Activated CD4-positive, alpha-beta T cell treated with anti-CD3 and anti-CD28 coated beads for 36 hours (primary cell): ENCODE measurements around the gene XRN1. TPM values are rescaled to one million over a fixed set of nuclear protein-coding genes. Genes with fewer than 3 reads are reported as not detected.
"Not testable (repeated sequence)": the region's sequence is repeated elsewhere in the genome, so short reads cannot be mapped to it uniquely, and the experiment has no call there.

ENCODE experiments used
- ATAC-seq: fragments of 200-7000 bp; cut with Tn5 transposase; one replicate; pipeline ENCODE4 v1.10.0; 2021; ENCODE audit warnings: mild to moderate bottlenecking, moderate library complexity
- CTCF ChIA-PET: fragments of 350-600 bp; sonication (Branson Sonifier 250); formaldehyde crosslinking; loops from one replicate; lab custom pipeline; 2021; ENCODE audit warnings: antibody characterized with exemption; lab: Charles Lee
- POLR2A ChIA-PET: fragments of 350-600 bp; sonication (Branson Sonifier 250); formaldehyde crosslinking; loops from one replicate; lab custom pipeline; 2021; ENCODE audit warnings: antibody characterized with exemption, inconsistent platforms; lab: Charles Lee
- DNase-seq: peaks from one replicate; pipeline ENCODE4 v3.0.0-alpha.2; 2020
- H3K27ac Mint-ChIP-seq: one replicate; pipeline ENCODE4 v1.8.0; 2021; ENCODE audit warnings: mixed read lengths
- H3K27me3 Mint-ChIP-seq: one replicate; pipeline ENCODE4 v1.8.0; 2021; ENCODE audit warnings: mixed read lengths
- H3K36me3 Mint-ChIP-seq: one replicate; pipeline ENCODE4 v1.8.0; 2021; ENCODE audit warnings: low read depth, mixed read lengths
- H3K4me1 Mint-ChIP-seq: one replicate; pipeline ENCODE4 v1.8.0; 2021; ENCODE audit warnings: mixed read lengths
- H3K4me3 Mint-ChIP-seq: one replicate; pipeline ENCODE4 v1.8.0; 2021; ENCODE audit warnings: mild to moderate bottlenecking, moderate library complexity, mixed read lengths
- H3K9me3 Mint-ChIP-seq: one replicate; pipeline ENCODE4 v1.8.0; 2021; ENCODE audit warnings: low read depth, mixed read lengths
- intact Hi-C, 2 experiments: fragments of 100-400 bp; cut with DNase I in 1 of 2; cut with micrococcal nuclease in 1 of 2; formaldehyde crosslinking; loops; one replicate each; pipeline versions ENCODE4 v1.14.2 to v1.15.1; 2022 to 2024; cut with DNase I, micrococcal nuclease
- total RNA-seq, 2 experiments: library from RNA; stranded (reverse); gene quantifications; one replicate each; pipeline ENCODE4 v1.2.3, GENCODE V29; 2021

XRN1 gene
- total RNA-seq, 2 experiments from 2014 or later = 54.2 to 117 TPM

DNA sequence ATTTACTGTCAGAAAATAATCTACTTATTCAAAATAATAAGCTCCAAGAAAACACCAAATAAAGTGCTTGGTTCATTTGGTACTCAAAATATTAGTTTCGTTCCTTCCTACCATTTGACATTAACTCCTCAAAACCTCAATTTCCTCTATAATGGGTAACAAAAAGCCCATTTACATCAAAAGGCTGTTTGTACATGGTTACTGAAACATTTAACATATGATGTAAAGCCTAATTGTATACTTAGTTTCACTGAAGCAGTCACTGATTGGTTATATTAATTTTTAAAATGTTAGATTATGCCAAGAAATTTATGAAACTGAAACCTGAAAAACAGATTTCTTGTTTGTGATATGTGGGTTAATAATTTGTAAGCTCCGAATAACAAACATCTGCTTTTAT lies 14.7 kb downstream of the XRN1 start:
- H3K27ac Mint-ChIP-seq = no peak overlapping the region
- DNase-seq = no peak
- H3K36me3 Mint-ChIP-seq = peaks cover 40% of the 10 kb centered on the region
- no peaks in the 10 kb centered on the region for H3K27me3 Mint-ChIP-seq
- no peak for ATAC-seq
- no peaks in the 10 kb centered on the region for H3K9me3 Mint-ChIP-seq
- ChIA-PET POLR2A (no interaction called here), CTCF (no interaction called here)
- H3K4me1 Mint-ChIP-seq = peaks cover 37% of the 10 kb centered on the region
- H3K4me3 Mint-ChIP-seq = no peak overlapping the region
- intact Hi-C loops = no loop called here

DNA sequence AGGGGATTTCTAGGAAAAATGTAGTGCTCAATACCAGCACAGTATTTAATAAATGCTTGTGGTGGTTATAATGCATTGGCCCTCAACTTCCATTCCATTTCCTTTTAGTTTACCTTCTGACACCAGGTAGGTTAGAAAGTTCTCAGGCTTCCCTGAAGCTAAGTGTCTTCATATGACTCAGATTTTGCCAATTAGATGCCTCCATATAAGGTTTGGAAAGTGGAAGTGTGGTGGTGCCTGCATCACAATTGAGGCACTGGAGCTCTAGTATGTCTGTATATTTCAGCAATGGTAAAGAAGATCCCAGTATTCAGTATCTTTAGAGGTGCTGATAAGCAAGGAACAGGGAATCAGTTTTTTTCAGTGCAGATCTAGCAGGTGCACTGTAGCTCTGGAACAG lies 18.3 kb downstream of the XRN1 start:
- intact Hi-C loops = no loop called here
- no peak for DNase-seq
- no peak overlapping the region for H3K4me3 Mint-ChIP-seq
- no peak overlapping the region for H3K27ac Mint-ChIP-seq
- ChIA-PET POLR2A (interaction anchor here (0.6 kb wide), 1 partner anchor 362 kb away, joined by 3 read pairs; no protein-coding TSS in a partner anchor), CTCF (no interaction called here)
- H3K9me3 Mint-ChIP-seq = no peaks in the 10 kb centered on the region
- H3K36me3 Mint-ChIP-seq = peaks cover 38% of the 10 kb centered on the region
- peaks cover 26% of the 10 kb centered on the region for H3K4me1 Mint-ChIP-seq
- ATAC-seq = peak; percentile 77
- no peaks in the 10 kb centered on the region for H3K27me3 Mint-ChIP-seq

DNA sequence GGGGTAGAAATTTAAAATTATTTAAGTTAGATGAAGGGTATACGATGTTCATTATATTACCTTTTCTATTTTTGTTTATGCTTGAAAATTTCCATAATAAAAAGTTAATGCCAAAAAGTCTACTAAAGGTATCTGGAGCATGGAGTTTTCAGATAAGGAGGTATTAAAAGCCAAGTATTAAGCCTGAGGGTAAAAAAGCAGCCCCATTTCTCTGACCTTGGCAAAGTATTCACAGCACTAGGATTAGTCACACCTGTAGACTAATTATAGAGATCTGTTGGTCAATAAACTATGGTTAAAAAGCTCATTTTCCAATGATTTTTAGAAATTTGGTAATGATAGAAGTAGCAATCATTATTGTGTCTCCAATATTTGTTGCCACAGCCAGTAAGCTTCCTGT lies 23.1 kb downstream of the XRN1 start:
- no peak for ATAC-seq
- DNase-seq = no peak
- CTCF ChIA-PET = no interaction called here
- H3K27ac Mint-ChIP-seq = no peak overlapping the region
- no peaks in the 10 kb centered on the region for H3K9me3 Mint-ChIP-seq
- peaks cover 34% of the 10 kb centered on the region for H3K36me3 Mint-ChIP-seq
- intact Hi-C loops = no loop called here
- H3K4me3 Mint-ChIP-seq = no peak overlapping the region
- H3K27me3 Mint-ChIP-seq = no peaks in the 10 kb centered on the region
- POLR2A ChIA-PET = no interaction called here
- peaks cover 8% of the 10 kb centered on the region for H3K4me1 Mint-ChIP-seq

DNA sequence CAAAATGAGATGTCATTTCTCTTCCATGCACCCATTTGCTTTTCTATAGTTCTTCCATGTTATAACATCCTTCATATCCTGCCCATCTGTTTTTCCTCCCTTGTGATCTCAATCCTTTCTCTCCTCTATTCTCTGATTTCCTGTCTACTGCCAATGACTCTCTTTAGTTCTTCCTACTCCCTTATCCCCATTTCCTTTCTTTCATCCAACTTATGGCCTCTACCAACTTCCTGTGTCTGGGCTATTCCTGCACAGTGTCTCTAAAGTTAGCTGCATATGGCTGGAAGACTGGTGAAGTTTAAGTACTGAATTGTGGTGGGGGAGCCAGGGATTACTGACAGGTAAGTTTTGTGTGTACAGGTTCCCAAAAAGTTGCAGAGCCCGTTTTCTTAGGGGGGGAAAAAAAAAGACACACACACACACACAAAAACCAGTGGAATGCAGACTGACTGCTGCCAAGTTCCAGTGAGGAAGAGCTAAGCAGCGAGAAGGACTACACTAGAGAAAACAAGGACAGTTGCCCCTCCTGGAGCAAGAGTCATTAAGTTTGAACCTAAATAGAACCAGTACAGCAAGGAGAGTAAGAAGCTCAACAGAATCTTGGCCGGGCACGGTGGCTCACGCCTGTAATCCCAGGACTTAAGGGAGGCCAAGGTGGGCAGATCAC lies 28.8 kb downstream of the XRN1 start:
- peaks cover 39% of the 10 kb centered on the region for H3K36me3 Mint-ChIP-seq
- intact Hi-C loops = no loop called here

DNA sequence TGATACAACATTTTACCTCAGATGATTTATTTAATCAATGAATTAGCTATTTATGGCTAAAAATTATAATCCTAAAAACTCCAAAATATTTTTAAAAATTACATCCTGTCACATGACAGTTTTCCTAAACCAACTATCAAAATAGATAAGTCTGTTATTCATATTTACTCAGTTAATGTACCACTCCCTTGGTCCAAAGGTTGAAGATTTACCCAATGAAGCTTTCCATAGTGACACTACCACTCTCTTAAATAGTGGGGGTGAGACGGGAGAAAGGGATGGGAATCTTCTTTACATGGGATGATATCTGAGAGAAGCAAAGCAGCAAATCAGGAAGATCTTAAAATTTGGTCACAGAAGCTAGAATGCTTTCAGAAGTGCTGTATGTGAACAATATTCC lies 30.5 kb downstream of the XRN1 start:
- ATAC-seq = no peak
- Mint-ChIP-seq H3K4me1 (no peaks in the 10 kb centered on the region), H3K27ac (no peak overlapping the region), H3K4me3 (no peak overlapping the region), H3K27me3 (no peaks in the 10 kb centered on the region), H3K9me3 (no peaks in the 10 kb centered on the region), H3K36me3 (peaks cover 35% of the 10 kb centered on the region)
- intact Hi-C loops = no loop called here
- no peak for DNase-seq
- CTCF ChIA-PET = interaction anchor here (0.8 kb wide), 1 partner anchor 23 kb away, joined by 3 read pairs; no protein-coding TSS in a partner anchor
- POLR2A ChIA-PET = no interaction called here

More for the DNA sequence above, 28.8 kb downstream of the XRN1 start:
- ChIA-PET CTCF (no interaction called here), POLR2A (no interaction called here)
- H3K4me3 Mint-ChIP-seq = no peak overlapping the region
- no peaks in the 10 kb centered on the region for H3K4me1 Mint-ChIP-seq
- ATAC-seq (no peak), DNase-seq (no peak)
- H3K27me3 Mint-ChIP-seq = no peaks in the 10 kb centered on the region
- H3K9me3 Mint-ChIP-seq = no peaks in the 10 kb centered on the region
- no peak overlapping the region for H3K27ac Mint-ChIP-seq

DNA sequence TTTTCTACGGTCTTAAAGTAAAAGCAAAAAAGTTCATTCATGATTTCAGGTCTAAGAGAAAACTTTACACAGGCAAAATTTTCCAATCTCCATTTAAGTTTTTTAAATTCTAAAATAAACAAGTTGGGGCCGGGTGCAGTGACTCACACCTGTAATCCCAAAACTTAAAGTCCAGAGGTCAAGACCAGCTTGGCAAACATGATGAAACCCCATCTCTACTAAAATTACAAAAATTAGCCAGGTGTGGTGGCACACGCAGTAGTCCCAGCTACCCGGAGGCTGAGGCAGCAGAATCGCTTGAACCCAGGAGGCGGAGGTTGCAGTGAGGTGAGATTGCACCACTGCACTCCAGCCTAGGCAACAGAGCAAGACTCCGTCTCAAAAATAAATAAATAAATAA lies 47.3 kb downstream of the XRN1 start:
- DNase-seq, H3K27me3 Mint-ChIP-seq, POLR2A ChIA-PET, ATAC-seq, H3K4me3 Mint-ChIP-seq, H3K9me3 Mint-ChIP-seq, H3K4me1 Mint-ChIP-seq, H3K27ac Mint-ChIP-seq: not testable (repeated sequence)
- CTCF ChIA-PET = interaction anchor here (1.2 to 1.5 kb wide), 2 partner anchors 10 to 23 kb away, joined by 3 to 4 read pairs; no protein-coding TSS in a partner anchor
- H3K36me3 Mint-ChIP-seq = peaks cover 44% of the 10 kb centered on the region
- intact Hi-C loops = loop anchor here in 1 of 2 experiments (10.0 kb wide), 1 partner anchor 816 kb away; no protein-coding TSS in a partner anchor

GRCh38 chr3:142394921-142395622 lies 52.8 kb downstream of the XRN1 start:
- ATAC-seq (no peak), DNase-seq (no peak)
- CTCF ChIA-PET = interaction anchor here (0.8 to 1.0 kb wide), 2 partner anchors 22 to 30 kb away, joined by 3 to 4 read pairs; no protein-coding TSS in a partner anchor
- H3K4me1 Mint-ChIP-seq = no peaks in the 10 kb centered on the region
- no peak overlapping the region for H3K27ac Mint-ChIP-seq
- no peaks in the 10 kb centered on the region for H3K27me3 Mint-ChIP-seq
- intact Hi-C loops = no loop called here
- no peaks in the 10 kb centered on the region for H3K9me3 Mint-ChIP-seq
- no peak overlapping the region for H3K4me3 Mint-ChIP-seq
- POLR2A ChIA-PET = no interaction called here
- peaks cover 35% of the 10 kb centered on the region for H3K36me3 Mint-ChIP-seq

DNA sequence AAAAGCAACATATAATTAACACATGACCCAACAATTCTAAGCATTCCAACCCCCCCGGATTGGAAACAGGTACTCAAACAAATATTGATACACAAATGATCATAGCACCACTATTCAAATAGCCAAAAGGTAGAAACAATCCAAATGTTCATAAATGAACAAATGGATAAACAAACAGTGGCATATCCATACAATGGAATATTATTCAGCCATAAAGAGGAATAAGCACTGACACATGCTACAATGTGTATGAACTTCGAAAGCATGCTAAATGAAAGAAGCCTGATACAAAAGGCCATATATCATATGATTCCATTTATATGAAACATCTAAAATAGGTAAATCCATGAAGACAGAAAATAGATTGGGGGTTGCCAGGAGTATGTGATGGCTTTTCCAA lies 62.8 kb downstream of the XRN1 start:
- intact Hi-C loops = no loop called here
- no peaks in the 10 kb centered on the region for H3K4me1 Mint-ChIP-seq
- no peak overlapping the region for H3K27ac Mint-ChIP-seq
- ATAC-seq (no peak), DNase-seq (no peak)
- no peaks in the 10 kb centered on the region for H3K27me3 Mint-ChIP-seq
- ChIA-PET CTCF (no interaction called here), POLR2A (no interaction called here)
- no peak overlapping the region for H3K4me3 Mint-ChIP-seq
- no peaks in the 10 kb centered on the region for H3K9me3 Mint-ChIP-seq
- H3K36me3 Mint-ChIP-seq = peaks cover 59% of the 10 kb centered on the region

DNA sequence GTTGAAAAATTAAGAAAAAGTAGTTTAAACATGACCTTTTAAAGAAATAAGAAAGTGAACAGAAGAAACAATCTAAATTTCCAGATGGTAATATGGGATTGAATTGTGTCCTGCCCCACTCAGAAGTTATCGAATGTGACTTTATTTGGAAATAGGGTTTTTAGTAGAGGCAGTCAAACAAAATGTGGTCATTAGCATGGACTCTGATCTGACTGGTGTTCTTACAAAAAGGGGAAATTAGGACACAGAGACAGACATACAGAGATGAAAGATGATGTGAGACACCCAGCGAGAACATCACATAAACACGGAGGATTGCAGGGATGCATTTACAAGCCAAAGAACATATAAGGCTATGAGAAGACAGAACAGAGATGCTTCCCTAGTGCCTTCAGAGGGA lies 73.2 kb downstream of the XRN1 start:
- intact Hi-C loops = no loop called here
- POLR2A ChIA-PET = no interaction called here
- H3K9me3 Mint-ChIP-seq = no peaks in the 10 kb centered on the region
- no peak overlapping the region for H3K27ac Mint-ChIP-seq
- no peak for DNase-seq
- no peak overlapping the region for H3K4me3 Mint-ChIP-seq
- no peak for ATAC-seq
- no peaks in the 10 kb centered on the region for H3K27me3 Mint-ChIP-seq
- peaks cover 25% of the 10 kb centered on the region for H3K36me3 Mint-ChIP-seq
- CTCF ChIA-PET = no interaction called here
- H3K4me1 Mint-ChIP-seq = peaks cover 2% of the 10 kb centered on the region

DNA sequence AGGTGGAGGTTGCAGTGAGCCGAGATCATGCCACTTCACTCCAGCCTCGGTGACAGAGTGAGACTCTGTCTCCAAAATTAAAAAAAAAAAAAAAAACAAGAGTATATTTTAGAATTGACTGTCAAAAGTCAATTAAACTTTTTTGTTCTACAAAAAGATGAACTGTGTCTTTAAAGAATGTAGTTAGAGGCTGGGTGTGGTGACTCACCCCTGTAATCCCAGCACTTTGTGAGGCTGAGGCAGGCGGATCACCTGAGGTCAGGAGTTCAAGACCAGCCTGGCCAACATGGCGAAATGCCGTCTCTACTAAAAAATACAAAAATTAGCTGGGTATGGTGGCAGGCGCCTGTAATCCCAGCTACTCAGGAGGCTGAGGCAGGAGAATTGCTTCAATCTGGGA lies 78.3 kb downstream of the XRN1 start:
- H3K36me3 Mint-ChIP-seq = peaks cover 27% of the 10 kb centered on the region
- H3K27ac Mint-ChIP-seq, DNase-seq, H3K9me3 Mint-ChIP-seq, H3K4me1 Mint-ChIP-seq, ATAC-seq, H3K27me3 Mint-ChIP-seq, POLR2A ChIA-PET, H3K4me3 Mint-ChIP-seq, intact Hi-C loops: not testable (repeated sequence)
- CTCF ChIA-PET = interaction anchor here (0.7 kb wide), 1 partner anchor 71 kb away, joined by 3 read pairs; no protein-coding TSS in a partner anchor

DNA sequence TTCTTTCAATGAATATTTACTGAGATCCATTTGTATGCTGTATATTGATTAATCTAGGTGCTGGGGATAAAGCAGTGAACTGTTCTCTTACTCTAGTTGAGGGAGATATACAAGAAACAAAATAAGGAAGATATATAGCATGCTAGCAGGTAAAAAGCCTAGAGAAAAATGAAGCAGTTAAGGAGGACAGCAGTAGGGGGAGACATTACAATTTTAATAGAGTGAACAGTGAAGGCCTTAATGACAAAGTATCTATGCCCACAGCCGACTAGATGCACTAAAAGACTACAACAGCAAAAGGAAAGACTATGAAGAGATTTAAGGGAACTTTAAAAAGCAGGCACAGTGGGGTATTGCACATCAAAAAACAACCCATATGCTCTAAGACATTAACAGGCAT lies 81.4 kb downstream of the XRN1 start:
- Mint-ChIP-seq H3K4me1 (no peaks in the 10 kb centered on the region), H3K4me3 (no peak overlapping the region), H3K9me3 (no peaks in the 10 kb centered on the region), H3K36me3 (peaks cover 27% of the 10 kb centered on the region), H3K27me3 (no peaks in the 10 kb centered on the region), H3K27ac (no peak overlapping the region)
- ChIA-PET POLR2A (no interaction called here), CTCF (interaction anchor here (1.7 kb wide), 1 partner anchor 20 kb away, joined by 4 read pairs; no protein-coding TSS in a partner anchor)
- intact Hi-C loops = no loop called here
- ATAC-seq = peak; percentile 39
- no peak for DNase-seq
